T-cell (primary cell): ENCODE results near the gene CRTC3. TPM values are rescaled to one million over a fixed set of nuclear protein-coding genes. Genes with fewer than 3 reads are reported as not detected.
"Not testable (repeated sequence)": the region's sequence is repeated elsewhere in the genome, so short reads cannot be mapped to it uniquely, and the experiment has no call there.

ENCODE experiments used
- ATAC-seq, 4 experiments: fragments of 200-7000 bp in 3 of 4; fragments of 150-1000 bp in 1 of 4; cut with Tn5 transposase; replicated peaks in 1 of 4; 1 replicate in 3 of 4; 2 replicates in 1 of 4; pipeline ENCODE4 v1.10.0; 2021; ENCODE audit warnings: moderate library complexity in 3 of 4, mild to moderate bottlenecking in 2 of 4, moderate number of reproducible peaks in 1 of 4
- CTCF ChIA-PET, 2 donors: fragments of 300-600 bp; sonication (Branson Sonifier 250); formaldehyde crosslinking; loops; one replicate each; lab custom pipeline; 2022; ENCODE audit warnings: antibody characterized with exemption in 2 of 2; lab: Charles Lee
- POLR2A ChIA-PET, 2 donors: fragments of 300-600 bp; sonication (Branson Sonifier 250); formaldehyde crosslinking; loops; one replicate each; lab custom pipeline; 2022; ENCODE audit warnings: antibody characterized with exemption in 2 of 2; lab: Charles Lee
- DNase-seq, 35 experiments: peaks; one replicate each; pipeline versions ENCODE4 v3.0.0 to v3.0.0-alpha.2; 2013 to 2023
- H3K27ac ChIP-seq: one replicate; pipeline ENCODE4 v1.5.1; 2013; ENCODE audit warnings: low read length
- H3K27me3 ChIP-seq, 2 experiments: replicated peaks in 1 of 2; 1 replicate in 1 of 2; 2 replicates in 1 of 2; pipeline versions ENCODE4 v1.6.1 to v1.7.0; 2013; ENCODE audit warnings: low read length in 1 of 2, mixed read lengths in 1 of 2; ENCODE audit not compliant: control insufficient read depth in 2 of 2, insufficient read depth in 2 of 2; ENCODE audit errors: extremely low read depth in 1 of 2
- H3K36me3 ChIP-seq, 2 donors: 1 replicate in 1 of 2; 2 replicates in 1 of 2; pipeline versions ENCODE4 v1.6.1 to v1.7.0; 2013; ENCODE audit warnings: low read length in 1 of 2; ENCODE audit not compliant: control insufficient read depth in 2 of 2, insufficient read depth in 1 of 2; ENCODE audit errors: extremely low read depth in 1 of 2
- H3K4me1 ChIP-seq, 2 experiments: 1 replicate in 1 of 2; 2 replicates in 1 of 2; pipeline versions ENCODE4 v1.6.1 to v1.7.0; 2013; ENCODE audit warnings: low read length in 2 of 2, mixed read lengths in 1 of 2; ENCODE audit not compliant: insufficient read depth in 2 of 2, control insufficient read depth in 1 of 2; ENCODE audit errors: extremely low read depth in 1 of 2
- H3K4me3 ChIP-seq, 2 donors: 1 replicate in 1 of 2; 2 replicates in 1 of 2; pipeline versions ENCODE4 v1.5.1 to v1.7.0; 2013; ENCODE audit warnings: mild to moderate bottlenecking in 2 of 2, low read length in 1 of 2, moderate library complexity in 1 of 2; ENCODE audit not compliant: control insufficient read depth in 1 of 2; ENCODE audit errors: extremely low read depth in 1 of 2
- H3K9me3 ChIP-seq: 2 replicates; pipeline ENCODE4 v1.7.0; 2013
- H3K27ac Mint-ChIP-seq, 2 donors: one replicate each; pipeline ENCODE4 v1.8.0; 2020 to 2021; ENCODE audit warnings: mild to moderate bottlenecking in 2 of 2, mixed read lengths in 2 of 2
- H3K27me3 Mint-ChIP-seq, 2 donors: one replicate each; pipeline ENCODE4 v1.8.0; 2021 to 2022; ENCODE audit warnings: mixed read lengths in 2 of 2
- H3K36me3 Mint-ChIP-seq: one replicate; pipeline ENCODE4 v1.8.0; 2021; ENCODE audit warnings: mixed read lengths
- H3K4me1 Mint-ChIP-seq, 3 donors: one replicate each; pipeline ENCODE4 v1.8.0; 2020 to 2022; ENCODE audit warnings: mixed read lengths in 3 of 3, mild to moderate bottlenecking in 1 of 3
- H3K4me3 Mint-ChIP-seq, 3 donors: one replicate each; pipeline ENCODE4 v1.8.0; 2020 to 2022; ENCODE audit warnings: mild to moderate bottlenecking in 3 of 3, mixed read lengths in 3 of 3, moderate library complexity in 3 of 3
- H3K9me3 Mint-ChIP-seq, 3 donors: one replicate each; pipeline ENCODE4 v1.8.0; 2020 to 2022; ENCODE audit warnings: mixed read lengths in 3 of 3
- WGBS: methylation state at CpG from one replicate; pipeline ENCODE4 v1.1.5; 2013; ENCODE audit warnings: missing lambda C conversion rate; ENCODE audit not compliant: insufficient coverage; 5-methylcytosine and 5-hydroxymethylcytosine counted together
- total RNA-seq, 35 experiments: library from RNA in 6 of 35; stranded (reverse) in 6 of 35; fragments of 120-200 nt in 1 of 35; gene quantifications; one replicate each; pipeline versions ENCODE4 v1.2.1 to v1.2.4 and lab custom pipeline; 2013 to 2026

The CRTC3 gene
- total RNA-seq, 5 donors from 2014 or later (not counting 1 experiment from before 2014, with no cell fraction given): 88.3 to 119 (median 89.1) TPM

DNA sequence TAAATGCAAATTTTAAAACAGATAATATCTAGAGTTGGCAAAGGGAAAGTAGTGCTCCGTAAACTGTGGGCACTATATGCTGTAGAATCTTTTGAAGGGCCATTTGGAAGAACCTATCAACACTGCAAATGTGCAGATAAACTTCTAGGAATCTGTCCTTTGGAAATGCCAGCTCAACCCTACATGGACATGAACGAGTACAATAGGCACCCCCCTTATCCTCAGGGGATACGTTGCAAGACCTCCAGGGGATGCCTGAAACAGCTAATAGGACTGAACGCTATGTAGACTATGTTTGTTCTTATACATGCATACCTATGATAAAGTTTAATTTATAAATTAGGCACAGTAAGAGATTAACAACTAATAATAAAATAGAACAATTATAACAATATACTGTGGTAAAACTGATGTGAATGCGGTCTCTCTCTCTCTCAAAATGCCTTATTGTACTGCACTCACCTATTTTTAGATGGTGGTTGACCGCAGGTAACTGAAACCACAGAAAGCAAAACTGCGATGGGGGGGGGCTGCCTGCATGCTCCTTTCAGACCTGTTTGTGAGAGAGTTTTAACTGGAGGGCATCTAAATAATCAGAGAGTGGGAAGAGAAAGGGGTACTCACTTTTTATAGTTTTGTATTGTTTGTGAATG lies 127.9 kb downstream of the CRTC3 start:
- H3K36me3 Mint-ChIP-seq, H3K27ac ChIP-seq, H3K36me3 ChIP-seq, H3K9me3 ChIP-seq, POLR2A ChIA-PET, H3K9me3 Mint-ChIP-seq: not testable (repeated sequence)
- H3K4me3 Mint-ChIP-seq: peak overlapping the region; percentile 18 to 68 (median 26)
- peaks cover 0 to 56% of the 10 kb centered on the region in 2 experiments for H3K27me3 ChIP-seq
- ATAC-seq (peak; percentile 35 to 72 (median 54)), DNase-seq (peak in 32 of 35 experiments; percentile 25 to 77 (median 55))
- peaks cover 44 to 77% of the 10 kb centered on the region in 2 experiments for H3K4me1 ChIP-seq
- peak overlapping the region in 1 of 2 donors; percentile 24 for H3K27ac Mint-ChIP-seq
- CTCF ChIA-PET: interaction anchor here (0.6 to 2.0 kb wide), 2 partner anchors 10 to 228 kb away, joined by 3 to 6 read pairs; no protein-coding TSS in a partner anchor
- H3K4me1 Mint-ChIP-seq: peaks cover 66 to 74% (median 69%) of the 10 kb centered on the region in 3 donors
- H3K4me3 ChIP-seq: peak overlapping the region; percentile 6 to 53
- 17% methylated on average over 1 of the region's 7 CpGs for WGBS
- peaks cover 11 to 35% of the 10 kb centered on the region in 2 donors for H3K27me3 Mint-ChIP-seq

DNA sequence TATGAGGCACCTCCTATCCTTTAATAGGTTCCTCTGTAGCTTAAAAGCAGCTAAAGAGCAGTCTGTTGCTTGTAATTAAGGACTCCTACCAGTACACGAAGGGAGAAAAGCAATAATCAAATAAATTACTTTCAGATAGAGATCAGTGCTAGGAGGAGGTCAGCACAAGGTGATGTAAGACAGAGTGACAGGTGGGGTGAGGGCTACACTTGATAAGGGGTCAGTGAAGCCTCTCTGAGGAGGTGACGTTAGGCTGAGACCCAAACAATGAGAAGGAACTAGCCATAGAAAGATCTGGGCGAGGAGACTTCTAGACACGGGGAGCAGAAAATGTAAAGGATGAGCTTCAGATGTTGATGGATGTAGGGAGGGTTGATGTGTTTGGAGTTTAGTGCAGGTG lies 129.8 kb downstream of the CRTC3 start:
- 91% methylated on average over 3 of the region's 4 CpGs for WGBS
- H3K27ac Mint-ChIP-seq: peak overlapping the region in 1 of 2 donors; percentile 41
- CTCF ChIA-PET: no interaction called here
- H3K27me3 Mint-ChIP-seq: peaks cover 11 to 44% of the 10 kb centered on the region in 2 donors
- H3K9me3 Mint-ChIP-seq: no peaks in the 10 kb centered on the region
- H3K4me3 Mint-ChIP-seq: peak overlapping the region in 1 of 3 donors; percentile 68
- Histone ChIP-seq H3K9me3 (no peaks in the 10 kb centered on the region), H3K4me1 (peaks cover 46 to 73% of the 10 kb centered on the region in 2 experiments), H3K27me3 (peaks cover 0 to 50% of the 10 kb centered on the region in 2 experiments), H3K36me3 (no peaks in the 10 kb centered on the region), H3K27ac (no peak overlapping the region), H3K4me3 (no peak overlapping the region)
- H3K4me1 Mint-ChIP-seq: peaks cover 77 to 84% (median 79%) of the 10 kb centered on the region in 3 donors
- POLR2A ChIA-PET: no interaction called here
- ATAC-seq (no peak), DNase-seq (no peak)
- no peaks in the 10 kb centered on the region for H3K36me3 Mint-ChIP-seq

DNA sequence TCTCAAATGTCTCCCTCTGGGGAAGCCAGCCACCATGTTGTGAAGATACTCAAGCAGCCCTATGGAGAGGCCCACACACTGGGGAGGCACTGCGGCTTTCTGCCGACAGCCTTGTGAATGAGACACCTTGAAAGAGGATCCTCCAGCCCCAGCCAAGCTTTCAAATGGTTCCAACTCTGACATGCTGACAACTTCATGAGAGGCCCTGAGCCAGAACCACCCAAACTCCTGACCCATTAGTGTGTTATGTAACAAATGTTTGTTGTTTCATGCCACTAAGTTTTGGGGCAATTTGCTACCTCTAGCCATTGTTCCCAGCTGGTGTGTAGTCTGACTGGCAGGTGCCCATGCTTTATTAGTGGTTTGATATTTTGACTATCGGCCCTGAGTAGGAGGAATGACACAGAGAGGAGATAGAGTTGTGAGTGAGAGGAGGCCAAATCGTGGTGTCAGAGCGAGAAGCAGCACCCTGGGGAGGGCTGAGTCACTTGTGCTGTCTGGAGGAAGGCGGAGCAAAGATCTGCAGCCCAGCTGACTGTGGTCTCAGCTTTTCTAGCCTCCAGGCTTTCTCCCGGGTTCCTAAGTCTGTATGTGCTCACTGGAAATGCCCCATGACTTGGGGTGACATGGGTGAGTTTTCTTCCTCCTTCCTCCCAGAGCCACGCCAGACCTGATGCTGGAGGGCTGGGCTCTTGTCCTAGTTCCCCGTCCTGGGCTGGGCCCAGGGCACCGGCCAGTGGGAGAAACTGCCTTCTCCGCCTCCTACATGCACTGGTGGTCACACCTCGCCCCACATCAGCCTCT lies 130.7 kb downstream of the CRTC3 start:
- peak overlapping the region; percentile 26 to 76 for H3K4me3 ChIP-seq
- POLR2A ChIA-PET: interaction anchor here in 1 of 2 donors (0.6 kb wide), 1 partner anchor 143 kb away, joined by 3 read pairs; no protein-coding TSS in a partner anchor

DNA sequence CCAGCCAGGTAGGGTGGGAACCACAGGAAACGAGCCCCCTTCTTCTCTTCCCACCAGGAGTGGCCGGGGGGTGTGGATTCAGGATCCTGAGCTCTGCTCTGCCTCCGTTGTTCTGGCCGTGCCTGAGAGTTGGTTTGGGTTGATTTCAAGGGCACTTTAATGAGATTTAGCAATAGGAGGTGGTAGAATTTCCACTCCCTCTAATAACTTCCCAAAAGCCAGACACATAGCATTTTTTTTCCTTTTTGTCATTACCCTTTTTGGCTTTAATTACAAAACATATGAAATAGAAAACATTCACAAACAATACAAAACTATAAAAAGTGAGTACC lies 131.2 kb downstream of the CRTC3 start:
- WGBS: no CpG with 5 or more reads among the region's 4 CpGs
- H3K9me3 Mint-ChIP-seq, H3K27ac ChIP-seq, ATAC-seq, DNase-seq, H3K36me3 ChIP-seq, H3K9me3 ChIP-seq, H3K36me3 Mint-ChIP-seq, POLR2A ChIA-PET, H3K27ac Mint-ChIP-seq, CTCF ChIA-PET: not testable (repeated sequence)
- Mint-ChIP-seq H3K27me3 (peaks cover 8 to 39% of the 10 kb centered on the region in 2 donors), H3K4me1 (peaks cover 78 to 81% (median 79%) of the 10 kb centered on the region in 3 donors), H3K4me3 (peak overlapping the region; percentile 35 to 68 (median 58))
- H3K4me1 ChIP-seq: peaks cover 47 to 81% of the 10 kb centered on the region in 2 experiments
- H3K27me3 ChIP-seq: peaks cover 0 to 54% of the 10 kb centered on the region in 2 experiments
- H3K4me3 ChIP-seq: peak overlapping the region; percentile 26 to 76

More for the DNA sequence above, 130.7 kb downstream of the CRTC3 start:
- Mint-ChIP-seq H3K4me3 (peak overlapping the region; percentile 35 to 68 (median 58)), H3K36me3 (no peaks in the 10 kb centered on the region), H3K4me1 (peaks cover 76 to 81% (median 78%) of the 10 kb centered on the region in 3 donors), H3K9me3 (no peaks in the 10 kb centered on the region), H3K27ac (peak overlapping the region in 1 of 2 donors; percentile 37), H3K27me3 (peaks cover 8 to 43% of the 10 kb centered on the region in 2 donors)
- Histone ChIP-seq H3K36me3 (no peaks in the 10 kb centered on the region), H3K27ac (no peak overlapping the region), H3K27me3 (peaks cover 0 to 49% of the 10 kb centered on the region in 2 experiments), H3K9me3 (no peaks in the 10 kb centered on the region), H3K4me1 (peaks cover 47 to 75% of the 10 kb centered on the region in 2 experiments)
- peak; percentile 56 to 85 (median 78) for ATAC-seq
- DNase-seq: peak in 32 of 35 experiments; percentile 13 to 66 (median 40)
- 9% methylated on average over 3 of the region's 12 CpGs for WGBS
- CTCF ChIA-PET: no interaction called here

DNA sequence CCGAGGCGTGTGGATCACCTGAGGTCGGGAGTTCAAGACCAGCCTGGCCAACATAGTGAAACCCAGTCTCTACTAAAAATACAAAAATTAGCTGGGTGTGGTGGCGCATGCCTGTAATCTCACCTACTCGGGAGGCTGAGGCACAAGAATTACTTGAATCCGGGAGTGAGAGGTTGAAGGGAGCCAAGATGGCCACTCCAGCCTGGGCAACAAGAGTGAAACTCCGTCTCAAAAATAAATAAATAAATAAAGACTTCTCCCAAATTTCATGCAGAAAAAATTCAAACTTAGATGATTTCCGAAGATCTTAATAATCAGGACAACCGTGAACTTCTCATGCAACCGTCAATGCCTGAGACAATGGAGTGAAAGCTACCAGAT lies 134.3 kb downstream of the CRTC3 start:
- H3K27ac ChIP-seq, H3K36me3 Mint-ChIP-seq, DNase-seq, ATAC-seq, H3K4me3 ChIP-seq, H3K9me3 Mint-ChIP-seq, H3K9me3 ChIP-seq, H3K27ac Mint-ChIP-seq, H3K36me3 ChIP-seq: not testable (repeated sequence)
- H3K4me1 ChIP-seq: peaks cover 33 to 59% of the 10 kb centered on the region in 2 experiments
- peaks cover 4 to 21% of the 10 kb centered on the region in 2 donors for H3K27me3 Mint-ChIP-seq
- ChIA-PET CTCF (interaction anchor here in 1 of 2 donors (0.7 kb wide), 1 partner anchor 16 kb away, joined by 6 read pairs; no protein-coding TSS in a partner anchor), POLR2A (interaction anchor here in 1 of 2 donors (0.6 kb wide), 2 partner anchors 53 to 120 kb away, joined by 4 read pairs; partner anchors contain the start of gene BLM)
- H3K4me3 Mint-ChIP-seq: peak overlapping the region; percentile 69 to 87 (median 74)
- peaks cover 57 to 64% (median 64%) of the 10 kb centered on the region in 3 donors for H3K4me1 Mint-ChIP-seq
- H3K27me3 ChIP-seq: peaks cover 0 to 47% of the 10 kb centered on the region in 2 experiments
- 96% methylated on average over 6 of the region's 10 CpGs for WGBS
